GM20431 (cell line): ENCODE results near the gene RGS9BP.
"Not testable (repeated sequence)": the region's sequence is repeated elsewhere in the genome, so short reads cannot be mapped to it uniquely, and the experiment has no call there.

Source experiments
- in situ Hi-C: fragments of 300-500 bp; cut with MseI, MboI; formaldehyde crosslinking; loops from one replicate; pipeline ENCODE4 v1.15.0; 2020; ENCODE audit warnings: low sequenced_read_pairs; ENCODE audit not compliant: unreplicated experiment

The RGS9BP gene

GRCh38 chr19:32693151-32694108 lies 17.8 kb downstream of the RGS9BP start:
- in situ Hi-C loops = not testable (repeated sequence)

GRCh38 chr19:32694316-32694715 lies 18.7 kb downstream of the RGS9BP start:
- in situ Hi-C loops = not testable (repeated sequence)

GRCh38 chr19:32694851-32695250 lies 19.2 kb downstream of the RGS9BP start:
- in situ Hi-C loops = not testable (repeated sequence)

- in situ Hi-C loops = not testable (repeated sequence)
Measured at GRCh38 chr19:32695506-32695905, 19.9 kb downstream of the RGS9BP start.

GRCh38 chr19:32696771-32697170 lies 21.1 kb downstream of the RGS9BP start:
- in situ Hi-C loops = not testable (repeated sequence)

GRCh38 chr19:32700129-32700528 lies 24.5 kb downstream of the RGS9BP start:
- in situ Hi-C loops = not testable (repeated sequence)

GRCh38 chr19:32702010-32702409 lies 26.4 kb downstream of the RGS9BP start:
- in situ Hi-C loops = no loop called here

- in situ Hi-C loops = not testable (repeated sequence)
Measured at GRCh38 chr19:32704006-32704405, 28.4 kb downstream of the RGS9BP start.

- in situ Hi-C loops = no loop called here
Measured at GRCh38 chr19:32708457-32708856, 32.8 kb downstream of the RGS9BP start.

GRCh38 chr19:32709032-32709431 lies 33.4 kb downstream of the RGS9BP start:
- in situ Hi-C loops = no loop called here

GRCh38 chr19:32711747-32712146 lies 36.1 kb downstream of the RGS9BP start:
- in situ Hi-C loops = no loop called here

GRCh38 chr19:32716203-32716602 lies 40.6 kb downstream of the RGS9BP start:
- in situ Hi-C loops = not testable (repeated sequence)

GRCh38 chr19:32717496-32717895 lies 41.8 kb downstream of the RGS9BP start:
- in situ Hi-C loops = no loop called here

GRCh38 chr19:32718286-32718685 lies 42.6 kb downstream of the RGS9BP start:
- in situ Hi-C loops = no loop called here

GRCh38 chr19:32719611-32720059 lies 44.0 kb downstream of the RGS9BP start, which contains the start of gene TDRD12:
Gene TDRD12, plus strand, starts transcription at chr19:32719767. Its CDS starts 306 bp downstream, at chr19:32720073.
- in situ Hi-C loops = no loop called here

- in situ Hi-C loops = no loop called here
Measured at GRCh38 chr19:32720216-32720935, 44.7 kb downstream of the RGS9BP start.

GRCh38 chr19:32720936-32721250 lies 45.2 kb downstream of the RGS9BP start:
- in situ Hi-C loops = no loop called here
